Hematopoietic multipotent progenitor cell treated with erythropoietin and hydrocortisone succinate and interleukin-3 and kit ligand, for 4 days (in vitro differentiated cells): ENCODE results near the gene ADORA2A.

Source experiments
- DNase-seq: peaks from one replicate; pipeline ENCODE4 v3.0.0-alpha.2; 2015

Gene ADORA2A

DNA sequence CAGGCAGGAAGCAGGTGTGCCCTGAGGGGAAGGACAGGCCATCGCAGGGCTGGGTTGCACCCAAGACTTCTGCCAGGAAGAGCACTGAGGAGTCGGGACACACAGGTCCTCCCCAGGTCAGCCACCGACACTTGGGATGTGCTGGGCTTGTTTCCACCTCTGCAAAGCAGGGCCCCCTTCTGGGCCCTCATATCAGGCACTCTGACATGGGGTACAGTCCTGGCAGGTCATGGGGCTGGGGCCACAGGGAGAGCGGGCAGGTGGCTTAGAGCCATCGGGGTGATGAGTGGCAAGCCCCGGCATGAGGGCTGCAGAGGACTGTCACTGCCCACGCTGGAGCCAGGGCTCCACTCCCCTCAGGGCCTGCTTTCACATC lies 7.9 kb upstream of the ADORA2A start:
- DNase-seq = no peak

DNA sequence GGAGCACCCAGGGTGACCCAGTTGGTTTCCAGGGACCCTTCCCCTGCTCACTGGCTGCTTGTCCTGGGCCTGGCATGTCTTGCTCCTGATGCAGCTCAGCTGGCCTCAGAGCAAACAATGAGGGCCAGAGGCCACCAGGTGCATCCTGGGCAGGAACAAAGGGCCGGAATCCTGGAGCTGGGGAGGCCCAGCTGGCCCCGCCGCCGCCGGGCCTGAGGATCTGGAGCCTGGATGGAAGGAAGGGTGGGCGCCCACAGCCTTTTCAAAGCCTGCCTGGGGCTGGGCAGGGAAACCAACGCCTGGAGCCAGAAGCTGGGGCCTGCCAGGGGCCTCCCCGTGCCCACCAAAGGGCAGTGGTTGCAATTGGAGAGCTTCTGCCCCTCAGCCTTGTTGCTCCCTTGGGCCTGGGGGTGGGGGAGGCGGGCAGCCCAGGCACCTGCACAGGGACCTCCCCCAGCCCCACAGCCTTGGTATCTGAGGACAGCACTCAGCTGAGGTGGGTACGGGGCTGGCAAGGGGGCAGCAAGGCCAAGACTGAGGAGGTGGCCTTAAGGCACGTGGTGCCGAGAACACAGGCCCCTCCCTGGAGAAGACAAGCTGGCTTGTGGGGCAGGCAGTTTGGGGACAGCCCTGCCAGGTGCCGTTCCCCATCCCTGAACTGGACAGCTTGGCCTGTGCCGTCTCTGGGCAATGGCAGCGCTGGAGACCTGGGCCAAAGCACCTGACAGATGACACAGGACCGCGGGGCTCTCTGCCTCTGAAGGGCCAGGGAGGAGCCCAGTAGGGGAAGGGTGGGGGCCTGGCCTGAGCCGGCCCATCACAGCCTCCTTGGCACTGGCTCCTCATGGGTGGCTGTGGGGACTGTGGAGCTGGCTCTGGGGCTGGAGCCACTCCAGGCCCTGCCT lies 7.1 kb upstream of the ADORA2A start:
- DNase-seq = no peak

DNA sequence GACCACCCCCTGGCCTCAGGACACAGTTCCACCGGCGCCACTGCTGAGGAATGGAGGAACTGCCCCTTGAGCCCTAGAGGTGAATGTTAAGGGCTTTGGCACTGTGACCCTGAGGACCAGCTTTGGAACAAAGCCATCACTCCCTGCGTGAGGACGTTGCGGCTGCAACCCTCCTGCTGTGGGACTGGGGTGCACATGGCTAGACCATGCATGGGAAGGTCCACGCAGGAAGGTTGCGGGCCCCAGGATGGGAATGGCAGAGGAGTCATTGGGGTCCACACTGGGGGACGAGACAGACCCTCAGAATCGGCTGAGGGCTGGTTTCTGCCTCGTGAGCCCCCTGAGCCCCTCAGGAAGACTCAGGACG lies 6.4 kb upstream of the ADORA2A start:
- no peak for DNase-seq

DNA sequence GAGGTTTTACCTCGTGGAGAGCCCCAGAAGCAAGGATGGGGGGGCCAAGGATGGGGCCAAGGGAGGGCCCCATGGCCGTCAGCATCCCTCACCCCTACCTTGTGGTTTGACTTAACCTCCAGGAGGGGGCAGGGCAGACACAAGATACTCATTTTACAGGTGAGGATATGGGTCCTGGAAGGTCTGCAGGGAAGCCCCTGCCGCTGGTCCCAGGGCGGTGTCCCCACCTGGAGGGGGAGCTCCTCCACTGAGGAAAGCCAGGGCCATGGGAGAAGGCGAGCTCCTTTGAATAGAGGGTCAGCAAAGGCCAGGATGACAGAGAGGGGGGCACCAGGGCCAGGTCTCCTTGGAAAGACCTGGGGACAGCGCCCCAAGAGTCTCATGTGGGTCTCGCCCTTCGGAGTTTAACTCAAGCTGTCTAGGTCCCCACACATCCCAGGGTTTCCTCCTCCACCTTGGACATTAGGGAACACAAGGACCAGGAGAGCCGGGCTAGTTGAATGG lies 5.9 kb upstream of the ADORA2A start:
- peak; percentile 53 for DNase-seq

DNA sequence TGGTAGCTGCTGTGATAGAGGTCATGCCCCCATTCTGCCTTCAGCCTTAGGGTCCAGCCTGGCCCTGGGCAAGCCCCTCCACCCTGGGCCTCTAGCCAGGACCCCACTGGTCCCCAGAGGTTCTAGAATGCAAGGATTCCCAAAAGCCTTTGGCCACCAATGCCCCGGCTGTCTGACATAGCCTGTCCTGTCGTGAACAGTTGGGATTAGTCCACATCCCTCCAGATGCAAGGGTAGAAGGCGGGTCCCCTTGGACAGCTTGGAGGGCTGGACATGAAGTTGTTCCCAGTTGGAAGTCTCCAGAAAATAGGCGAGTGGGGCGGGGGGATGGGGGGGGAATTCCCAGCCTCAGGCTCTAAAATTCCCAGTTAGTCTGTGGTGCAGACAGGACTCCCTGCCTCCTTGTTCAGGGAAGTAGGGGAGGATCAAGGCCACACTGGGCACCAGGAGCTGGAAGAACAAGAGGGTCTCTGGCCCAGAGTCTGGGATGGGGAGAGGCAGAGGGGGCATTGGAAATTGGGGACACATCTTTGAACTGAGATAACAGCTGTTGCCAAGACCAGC lies 5.2 kb upstream of the ADORA2A start:
- no peak for DNase-seq

DNA sequence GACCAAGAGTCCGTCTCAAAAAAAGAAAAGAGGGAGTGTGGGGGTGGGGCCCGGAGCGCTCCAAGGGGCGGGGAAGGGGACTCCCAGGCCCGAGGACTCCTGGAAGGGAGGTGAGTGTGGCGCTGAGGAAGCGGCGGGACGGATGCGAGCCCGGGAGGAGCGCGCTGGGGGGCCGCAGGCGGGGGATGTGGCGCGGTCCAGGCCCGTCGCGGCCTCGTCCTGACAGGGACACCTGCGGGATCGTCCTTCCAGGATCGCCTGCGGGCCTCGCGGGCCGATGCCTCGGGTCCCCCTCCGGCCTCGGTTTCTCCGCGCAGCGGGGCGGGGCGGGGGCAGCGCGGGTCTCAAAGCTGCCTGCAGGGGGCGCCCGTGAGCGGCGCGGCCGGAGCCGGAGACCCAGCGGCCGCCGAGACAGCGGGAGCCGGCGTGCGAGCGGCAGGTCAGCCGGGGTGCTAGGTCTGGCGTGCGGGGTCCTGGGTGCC lies 3.8 kb upstream of the ADORA2A start:
- peak; percentile 59 for DNase-seq

DNA sequence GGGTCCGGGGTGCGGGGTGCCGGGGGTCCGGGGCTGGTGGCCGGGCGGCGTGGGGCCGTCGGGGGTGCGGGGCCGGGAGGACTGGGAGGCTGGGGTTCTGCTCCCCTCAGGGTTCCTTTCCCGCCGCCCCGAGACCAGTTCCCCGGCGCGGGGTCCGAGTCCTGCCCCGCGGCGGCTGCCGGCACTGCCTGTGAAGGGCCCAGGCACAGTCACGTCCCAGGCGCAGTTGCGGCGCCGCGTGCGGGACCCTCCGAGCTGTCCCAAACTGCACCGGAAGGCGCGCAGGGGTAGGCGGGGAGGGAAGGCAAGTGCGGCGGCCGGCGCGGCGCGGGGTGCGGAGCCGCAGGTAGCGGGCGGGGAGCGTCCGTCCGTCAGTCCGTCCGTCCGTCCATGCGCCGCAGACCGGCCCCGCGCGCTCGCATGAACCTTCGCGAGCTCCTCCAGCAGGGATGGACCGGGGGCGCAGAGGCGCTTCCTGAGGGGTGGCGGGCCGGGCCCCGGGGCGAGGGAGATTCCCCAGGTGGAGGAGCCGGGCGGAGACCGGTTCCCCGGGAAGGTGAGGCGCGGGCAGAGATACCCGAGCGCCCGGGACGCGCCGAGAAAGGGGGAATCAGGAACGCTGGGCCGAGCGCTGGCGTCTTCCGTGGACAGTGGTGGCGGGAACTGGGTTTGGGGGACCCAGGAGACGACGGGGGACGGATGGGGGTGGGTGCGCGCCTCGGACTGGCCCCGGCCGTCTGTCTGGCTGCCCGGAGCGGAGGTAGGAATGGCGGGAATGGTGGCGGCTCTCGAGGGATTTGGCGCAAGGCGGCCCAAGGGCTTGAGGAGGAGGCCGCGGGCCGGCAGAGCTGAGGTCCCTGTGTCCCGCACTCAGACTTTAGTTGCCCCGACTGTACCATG lies 3.1 kb upstream of the ADORA2A start:
- DNase-seq = peak; percentile 38

DNA sequence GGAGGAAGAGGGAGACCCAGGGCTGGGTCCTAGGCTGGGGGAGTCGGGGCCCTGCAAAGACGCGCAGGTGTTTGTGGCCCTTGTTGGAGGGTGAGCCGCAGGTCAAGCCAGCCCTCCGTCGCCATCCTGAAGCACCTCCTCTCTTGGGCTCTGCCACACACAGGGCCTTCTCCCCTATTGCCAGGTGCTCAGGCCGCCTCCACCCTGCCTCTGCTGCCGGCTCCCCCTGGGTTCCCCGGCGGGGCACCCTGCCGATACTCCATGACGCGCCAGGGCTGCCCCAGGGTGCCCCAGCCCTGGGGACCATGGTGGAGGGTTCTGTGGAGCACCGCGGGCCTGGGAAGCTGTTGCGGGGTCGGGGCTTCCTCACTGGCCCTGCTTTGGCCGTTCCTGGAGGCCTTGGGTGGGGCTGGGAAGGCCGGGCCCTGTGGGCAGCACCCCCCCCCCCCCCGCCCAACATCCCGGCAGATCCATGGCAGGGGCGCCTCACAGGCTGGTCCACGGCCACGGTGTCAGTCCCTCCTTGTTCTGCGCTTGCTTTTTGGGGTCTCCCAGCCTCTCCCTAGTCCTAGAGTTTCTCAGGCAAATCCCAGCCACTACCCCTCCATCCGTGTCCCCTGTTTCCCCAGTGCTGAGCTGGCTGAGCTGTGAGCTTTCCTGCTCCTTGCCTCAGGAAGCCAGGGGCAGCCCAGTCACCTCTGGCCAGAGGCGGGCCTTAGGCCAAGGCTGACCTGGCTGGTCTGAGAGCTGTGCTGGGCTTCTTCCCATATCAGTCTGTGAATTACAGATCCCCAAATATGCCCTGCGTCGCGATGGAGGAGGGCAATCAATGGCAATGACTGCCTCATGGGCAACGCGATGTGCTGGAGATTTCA lies 2.3 kb upstream of the ADORA2A start:
- DNase-seq = no peak

DNA sequence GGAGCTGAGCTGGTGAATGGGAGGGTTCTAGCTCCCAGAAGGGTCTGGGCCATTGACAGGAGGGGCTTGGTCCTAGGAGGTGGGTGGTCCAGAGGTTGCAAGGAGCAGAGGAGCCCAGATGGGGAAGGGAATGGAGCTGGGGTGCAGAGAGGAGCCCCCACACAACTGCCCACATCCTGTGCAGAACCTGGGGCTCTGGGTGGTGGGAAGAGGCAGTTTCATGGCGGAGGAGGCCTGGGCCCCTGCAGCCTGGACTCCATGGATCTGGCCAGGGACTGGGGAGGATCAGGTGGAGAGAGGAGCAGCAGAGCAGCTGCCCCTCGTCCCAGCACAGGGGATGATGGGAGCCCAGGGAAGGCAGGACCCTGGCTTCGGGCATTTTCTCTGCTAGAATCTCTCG lies 963 bp upstream of the ADORA2A start:
- no peak for DNase-seq

DNA sequence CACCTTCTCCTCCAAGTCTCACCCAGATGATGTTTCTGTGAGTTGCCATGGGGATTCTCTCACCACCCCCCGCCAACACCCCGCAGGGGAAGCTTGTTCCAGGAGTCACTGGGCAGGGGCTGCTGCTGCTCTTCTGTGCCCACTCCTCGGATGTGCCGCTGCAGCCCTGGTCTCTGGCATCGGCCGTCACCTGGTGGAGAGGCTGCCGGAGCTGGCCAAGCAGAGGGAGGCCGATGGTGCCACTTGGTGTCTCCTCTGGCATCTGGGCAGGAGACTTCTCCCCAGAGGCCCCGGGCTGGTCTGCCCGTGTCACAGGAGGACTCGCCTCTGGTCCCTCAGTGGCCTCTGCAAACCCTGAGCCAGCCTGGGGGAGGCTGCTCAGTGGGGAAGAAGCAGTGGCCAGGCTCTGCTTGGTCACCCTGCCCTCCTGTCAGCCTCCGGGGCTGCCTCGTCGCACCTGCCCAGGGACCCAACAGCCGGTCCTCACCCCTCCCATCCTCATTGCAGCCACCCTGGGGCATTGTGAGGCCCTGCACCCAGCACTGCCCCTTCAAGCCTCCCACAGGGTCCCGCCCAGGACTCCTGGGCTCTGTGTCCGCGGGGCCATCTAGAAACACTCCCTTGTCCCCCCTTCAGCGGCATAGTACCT lies 424 bp upstream of the ADORA2A start:
- no peak for DNase-seq

DNA sequence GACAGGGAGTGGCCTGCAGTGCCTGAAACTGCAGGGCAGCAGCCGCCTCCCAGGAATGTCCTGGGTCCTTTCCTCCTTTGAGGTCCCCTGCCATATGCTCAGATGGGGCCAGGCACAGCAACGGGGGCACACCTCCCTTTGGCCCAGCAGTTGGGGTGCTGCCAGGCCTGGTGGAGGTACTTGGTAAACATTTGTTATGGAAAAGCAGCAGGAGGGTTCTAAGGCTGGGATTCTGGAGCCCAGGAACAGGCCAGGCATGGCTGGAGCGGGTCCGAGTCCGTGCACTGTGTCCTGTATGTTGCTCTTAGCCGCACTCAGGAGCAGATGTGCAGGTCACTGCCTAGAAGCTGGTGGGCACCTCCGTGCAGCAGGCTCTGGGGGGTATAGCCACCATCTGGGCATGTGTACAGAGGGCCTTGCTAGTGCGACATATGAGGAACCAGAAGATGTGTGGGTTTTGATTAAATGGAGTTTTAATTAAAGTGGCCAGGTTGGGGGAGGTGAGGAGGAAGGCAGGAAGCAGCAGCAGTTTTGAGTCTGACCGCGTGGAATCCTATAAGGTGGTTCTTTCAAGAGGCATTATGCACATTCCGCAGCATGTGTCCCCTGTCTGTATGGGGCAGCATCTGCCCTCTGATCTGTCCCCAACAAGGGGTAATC lies 1.5 kb downstream of the ADORA2A start:
- DNase-seq = peak; percentile 52

DNA sequence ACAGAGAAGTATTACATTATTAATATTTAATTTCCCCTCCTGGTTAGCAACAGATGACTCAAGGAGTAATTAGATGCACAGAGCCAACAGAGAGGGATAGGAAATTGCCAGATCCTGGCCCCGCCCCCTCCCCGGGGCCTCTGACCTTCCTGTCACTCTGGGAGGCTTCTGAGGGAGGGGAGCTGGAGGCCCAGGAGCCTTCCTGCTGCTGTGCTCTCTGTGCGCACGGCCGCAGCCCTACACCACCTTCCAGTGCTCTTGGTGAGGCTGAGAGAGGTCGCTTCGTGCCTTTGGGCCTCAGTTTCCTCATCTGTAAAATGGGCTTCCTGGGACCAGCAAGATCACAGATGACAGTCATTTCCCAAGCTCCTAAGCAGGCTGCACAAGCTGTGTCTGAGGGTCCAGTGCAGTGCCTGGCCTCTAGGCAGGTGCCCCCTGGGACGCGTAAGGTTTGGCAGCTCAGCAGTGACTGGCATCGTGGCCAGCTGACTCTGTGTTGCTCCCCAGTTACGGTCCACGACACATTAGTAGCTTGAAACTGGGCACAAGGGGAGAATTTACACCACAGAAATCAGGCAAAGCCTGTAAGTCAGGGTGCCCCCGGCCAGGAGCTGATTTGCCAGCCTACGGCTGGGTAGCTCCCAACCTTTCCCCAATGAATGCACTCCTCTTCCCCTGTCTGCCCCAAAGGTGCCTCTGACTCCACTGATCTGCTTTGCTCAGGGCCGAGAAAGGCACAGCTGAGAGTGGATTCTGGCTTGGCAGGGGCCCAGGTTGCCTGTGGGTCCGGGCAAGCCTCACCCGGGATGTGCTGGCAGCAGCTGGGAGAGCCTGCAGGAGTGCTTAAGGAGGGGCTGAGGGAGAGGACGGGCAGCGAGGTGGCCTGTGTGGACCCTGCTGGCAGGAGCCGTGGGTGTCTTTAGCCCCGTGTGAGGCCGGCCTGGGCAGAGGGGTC lies 2.3 kb downstream of the ADORA2A start:
- DNase-seq = peak; percentile 55

DNA sequence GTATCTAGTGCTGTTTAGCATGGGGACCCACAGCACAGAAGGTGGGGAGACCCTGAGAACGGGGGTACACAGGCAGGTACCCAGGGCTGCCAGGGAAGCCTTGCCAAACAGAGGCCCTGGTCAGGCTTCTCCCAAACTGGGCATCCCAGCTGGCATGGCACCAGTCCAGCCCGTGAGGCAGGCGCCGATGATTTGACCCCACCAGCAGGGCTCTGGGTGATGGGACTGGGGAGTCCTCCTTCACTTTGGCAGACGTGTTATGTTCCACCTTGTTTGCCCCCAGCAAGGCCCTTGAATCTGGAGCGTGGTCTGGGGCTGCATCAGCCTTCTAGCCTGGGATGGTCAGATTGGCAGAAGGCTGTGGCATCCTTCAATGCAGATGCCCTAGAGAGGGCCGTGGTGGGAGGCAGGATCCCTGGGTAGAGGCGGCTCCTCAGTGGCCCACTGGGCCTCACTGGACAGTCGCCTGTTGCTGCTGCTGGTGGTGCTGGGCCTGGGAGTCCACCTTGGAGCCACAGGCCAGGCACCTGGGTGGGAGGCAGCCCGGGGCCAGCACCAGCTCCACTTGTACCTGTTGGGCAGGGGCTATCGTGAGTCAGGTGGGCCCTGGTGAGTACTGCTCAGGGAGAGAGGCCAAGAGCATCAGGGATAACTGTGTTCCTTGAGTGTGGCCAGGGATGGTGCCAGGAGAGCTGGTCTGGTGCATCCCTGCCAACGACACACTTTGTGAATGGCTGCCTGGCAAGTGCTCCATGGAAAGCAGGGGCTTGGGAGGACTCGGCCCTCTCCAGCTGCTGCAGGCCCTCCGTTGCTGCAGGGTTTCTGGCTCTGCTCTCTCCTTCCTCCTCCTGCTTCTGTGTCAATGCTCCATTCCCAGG lies 3.3 kb downstream of the ADORA2A start:
- no peak for DNase-seq

DNA sequence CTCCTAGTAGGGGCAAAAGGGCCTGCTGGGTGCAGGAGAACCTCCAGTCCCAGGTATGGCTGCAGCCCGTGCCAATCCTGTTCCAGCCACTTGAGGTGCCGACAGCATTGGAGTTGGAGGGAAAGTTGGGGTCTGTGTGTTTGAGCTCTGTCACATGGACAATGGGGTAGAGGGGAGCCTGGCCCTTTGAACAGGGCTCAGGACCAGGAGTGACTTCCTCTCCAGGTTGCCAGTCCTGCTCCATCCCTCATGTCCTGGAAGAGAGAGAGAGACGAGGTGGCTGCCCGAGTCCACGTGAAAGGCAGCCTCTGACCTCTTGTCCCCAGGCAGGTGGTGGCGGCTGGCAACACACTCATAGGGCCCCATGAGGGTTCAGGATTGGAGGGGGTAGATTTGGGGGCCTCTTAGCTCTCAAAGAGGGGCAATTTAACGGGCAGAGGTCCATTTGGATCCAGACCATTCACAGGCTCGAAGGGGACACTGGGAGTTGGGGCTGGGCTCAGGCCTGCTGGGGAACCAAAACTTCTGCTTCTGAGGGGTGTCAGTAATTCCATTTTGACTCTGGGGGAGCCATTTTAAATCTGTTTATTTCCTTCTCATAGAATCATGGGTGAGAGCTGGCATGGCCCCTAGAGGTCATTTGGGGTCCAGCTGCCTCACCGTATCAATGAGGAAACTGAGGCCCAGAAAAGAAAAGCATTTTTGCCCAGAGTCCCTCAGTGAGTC lies 4.1 kb downstream of the ADORA2A start:
- no peak for DNase-seq

DNA sequence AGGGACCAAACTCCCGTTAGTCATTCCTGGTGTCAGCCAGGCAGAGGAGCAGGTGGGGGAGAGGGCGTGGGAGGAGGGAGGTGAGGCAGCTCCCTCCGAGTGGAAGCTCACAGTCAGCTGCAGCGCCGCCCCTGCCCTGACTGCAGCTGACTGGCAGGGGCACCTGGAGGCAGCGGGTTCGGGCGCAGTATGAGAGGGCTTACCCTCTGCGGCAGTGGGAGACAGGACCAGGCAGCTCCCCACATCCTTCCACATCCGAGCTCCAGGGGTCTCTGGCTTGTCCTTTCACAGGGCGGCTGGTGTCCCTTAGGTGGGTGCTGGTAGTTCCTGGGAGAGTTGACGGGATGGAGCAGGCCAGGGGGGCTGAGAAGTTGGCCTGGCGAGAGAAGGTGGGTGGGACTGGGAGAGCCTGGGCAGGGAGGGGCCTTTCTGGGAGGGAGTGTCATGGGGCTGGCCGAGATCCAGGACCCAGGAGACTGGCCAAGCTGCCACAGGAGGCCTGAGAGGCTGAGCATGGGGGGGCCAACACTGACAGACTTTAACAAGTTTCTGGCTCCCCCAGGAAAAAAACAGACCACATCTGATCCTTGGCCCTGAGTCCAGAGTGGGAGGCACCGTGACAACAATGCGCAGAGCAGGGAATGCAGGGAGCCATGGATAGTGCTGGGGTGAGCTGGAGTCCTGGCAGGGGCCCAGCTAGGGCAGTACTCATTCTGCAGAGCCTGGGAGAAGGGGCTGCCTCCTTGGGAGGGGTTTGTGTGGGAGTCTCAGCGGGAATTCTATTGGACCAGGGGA lies 4.9 kb downstream of the ADORA2A start:
- DNase-seq = peak; percentile 53

DNA sequence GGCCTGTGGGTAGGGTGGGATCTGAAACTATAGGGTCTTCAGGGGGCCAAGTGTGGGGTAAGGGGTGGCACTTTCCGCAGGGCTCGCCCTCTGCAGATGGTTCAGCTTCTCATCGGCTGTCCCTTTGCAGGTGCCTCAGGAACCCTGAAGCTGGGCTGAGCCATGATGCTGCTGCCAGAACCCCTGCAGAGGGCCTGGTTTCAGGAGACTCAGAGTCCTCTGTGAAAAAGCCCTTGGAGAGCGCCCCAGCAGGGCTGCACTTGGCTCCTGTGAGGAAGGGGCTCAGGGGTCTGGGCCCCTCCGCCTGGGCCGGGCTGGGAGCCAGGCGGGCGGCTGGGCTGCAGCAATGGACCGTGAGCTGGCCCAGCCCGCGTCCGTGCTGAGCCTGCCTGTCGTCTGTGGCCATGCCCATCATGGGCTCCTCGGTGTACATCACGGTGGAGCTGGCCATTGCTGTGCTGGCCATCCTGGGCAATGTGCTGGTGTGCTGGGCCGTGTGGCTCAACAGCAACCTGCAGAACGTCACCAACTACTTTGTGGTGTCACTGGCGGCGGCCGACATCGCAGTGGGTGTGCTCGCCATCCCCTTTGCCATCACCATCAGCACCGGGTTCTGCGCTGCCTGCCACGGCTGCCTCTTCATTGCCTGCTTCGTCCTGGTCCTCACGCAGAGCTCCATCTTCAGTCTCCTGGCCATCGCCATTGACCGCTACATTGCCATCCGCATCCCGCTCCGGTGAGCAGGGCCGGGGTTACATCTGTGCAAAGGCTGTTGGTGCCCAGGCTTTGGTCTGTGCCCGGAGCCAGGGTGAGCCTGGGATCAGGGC lies 5.8 kb downstream of the ADORA2A start:
- no peak for DNase-seq
